ENCODE results near the gene TKFC.

TKFC gene

GRCh38 chr11:61356706-61357105 is 23.7 kb downstream of the TKFC start:
- TF ChIP-seq RAD21 (IDR thresholded peaks at IDR 0.05; ENCODE audit: low read depth) (no peak), REST (IDR thresholded peaks at IDR 0.05; ENCODE audit: low read depth) (no peak), YY1 (IDR thresholded peaks at IDR 0.05; ENCODE audit: low read depth) (no peak), CEBPB (IDR thresholded peaks at IDR 0.05) (no peak), EP300 (IDR thresholded peaks at IDR 0.05; ENCODE audit: borderline replicate concordance) (no peak), TEAD4 (IDR thresholded peaks at IDR 0.05) (no peak), EGR1 (IDR thresholded peaks at IDR 0.05) (no peak), CREB1 (IDR thresholded peaks at IDR 0.05; ENCODE audit: low read depth) (no peak), MAX (IDR thresholded peaks at IDR 0.05) (no peak)

- TF ChIP-seq YY1 (IDR thresholded peaks at IDR 0.05; ENCODE audit: low read depth), result no peak
Measured at GRCh38 chr11:61357233-61357893, 24.3 kb downstream of the TKFC start.

GRCh38 chr11:61357894-61358239 is 24.8 kb downstream of the TKFC start:
- TF ChIP-seq CEBPB (IDR thresholded peaks at IDR 0.05) (no peak), TAF1 (IDR thresholded peaks at IDR 0.05; ENCODE audit: low read depth) (no peak), NFIC (IDR thresholded peaks at IDR 0.05) (no peak), MAX (IDR thresholded peaks at IDR 0.05) (no peak)

GRCh38 chr11:61358566-61358965 is 25.5 kb downstream of the TKFC start:
- TF ChIP-seq USF1 (IDR thresholded peaks at IDR 0.05) (no peak), TAF1 (IDR thresholded peaks at IDR 0.05; ENCODE audit: low read depth) (no peak), CREB1 (IDR thresholded peaks at IDR 0.05; ENCODE audit: low read depth) (no peak), RAD21 (IDR thresholded peaks at IDR 0.05; ENCODE audit: low read depth) (no peak), NFIC (IDR thresholded peaks at IDR 0.05) (no peak), YY1 (IDR thresholded peaks at IDR 0.05; ENCODE audit: low read depth) (no peak), TEAD4 (IDR thresholded peaks at IDR 0.05) (no peak)

GRCh38 chr11:61359516-61359915 is 26.5 kb downstream of the TKFC start:
- TF ChIP-seq CREB1 (IDR thresholded peaks at IDR 0.05; ENCODE audit: low read depth), result no peak
- TF ChIP-seq CEBPB (IDR thresholded peaks at IDR 0.05), result no peak

- no peak for TF ChIP-seq EP300 (IDR thresholded peaks at IDR 0.05; ENCODE audit: borderline replicate concordance)
Measured at GRCh38 chr11:61361237-61361740, 28.3 kb downstream of the TKFC start.

- TF ChIP-seq MAX (IDR thresholded peaks at IDR 0.05) (peak; percentile 94), TAF1 (IDR thresholded peaks at IDR 0.05; ENCODE audit: low read depth) (peak; percentile 80), ZBTB7A (IDR thresholded peaks at IDR 0.05; ENCODE audit: low read depth) (0 out of 2 replicates have a peak, but pooled peaks have one; percentile 43), TEAD4 (IDR thresholded peaks at IDR 0.05) (no peak), YY1 (IDR thresholded peaks at IDR 0.05; ENCODE audit: low read depth) (peak; percentile 92), TCF12 (IDR thresholded peaks at IDR 0.05; ENCODE audit: low read depth) (peak; percentile 60; the same call in 1 of the 2 replicates), FOXM1 (IDR thresholded peaks at IDR 0.05; ENCODE audit: borderline replicate concordance, low read depth) (peak; percentile 51), EP300 (IDR thresholded peaks at IDR 0.05; ENCODE audit: borderline replicate concordance) (0 out of 2 replicates have a peak, but pooled peaks have one; percentile 27), USF1 (IDR thresholded peaks at IDR 0.05) (peak; percentile 31), NFIC (IDR thresholded peaks at IDR 0.05) (0 out of 2 replicates have a peak, but pooled peaks have one; percentile 25), EGR1 (IDR thresholded peaks at IDR 0.05) (peak; percentile 61; the same call in 1 of the 2 replicates), RAD21 (IDR thresholded peaks at IDR 0.05; ENCODE audit: low read depth) (no peak), CEBPB (IDR thresholded peaks at IDR 0.05) (no peak)
Measured at GRCh38 chr11:61361741-61362541, 28.9 kb downstream of the TKFC start, which contains the start of the genes CYB561A3 and TMEM138. CYB561A3 (minus strand) TSS chr11:61361882; CDS start chr11:61356713, 5,169 bp downstream. TMEM138 (plus strand) TSS chr11:61362374; CDS start chr11:61364391, 2,017 bp downstream.

- TF ChIP-seq FOXM1 (IDR thresholded peaks at IDR 0.05; ENCODE audit: borderline replicate concordance, low read depth), result no peak
- no peak for TF ChIP-seq TCF12 (IDR thresholded peaks at IDR 0.05; ENCODE audit: low read depth)
- TF ChIP-seq REST (IDR thresholded peaks at IDR 0.05; ENCODE audit: low read depth), result no peak
- TF ChIP-seq TEAD4 (IDR thresholded peaks at IDR 0.05), result no peak
- TF ChIP-seq CREB1 (IDR thresholded peaks at IDR 0.05; ENCODE audit: low read depth), result no peak
- TF ChIP-seq EGR1 (IDR thresholded peaks at IDR 0.05), result no peak
- TF ChIP-seq TAF1 (IDR thresholded peaks at IDR 0.05; ENCODE audit: low read depth), result no peak
- no peak for TF ChIP-seq RAD21 (IDR thresholded peaks at IDR 0.05; ENCODE audit: low read depth)
- no peak for TF ChIP-seq MAX (IDR thresholded peaks at IDR 0.05)
Measured at GRCh38 chr11:61362542-61362875, 29.5 kb downstream of the TKFC start.

Measured in Ishikawa (cell line).